Neutrophil (primary cell): ENCODE measurements around the gene FERMT2.

Source experiments
- H3K27ac ChIP-seq: fragments of 200-600 bp; sonication (generic); 2 replicates; pipeline ENCODE4 v1.5.1; 2016; ENCODE audit warnings: mild to moderate bottlenecking, moderate library complexity
- H3K27me3 ChIP-seq: fragments of 200-600 bp; sonication (generic); 2 replicates; pipeline ENCODE4 v1.6.0; 2016; ENCODE audit warnings: mild to moderate bottlenecking
- H3K36me3 ChIP-seq: fragments of 200-600 bp; sonication (generic); 2 replicates; pipeline ENCODE4 v1.5.1; 2017
- H3K4me1 ChIP-seq, 2 experiments: fragments of 200-600 bp in 1 of 2; sonication (generic) in 1 of 2; 1 replicate in 1 of 2; 2 replicates in 1 of 2; pipeline versions ENCODE4 v1.5.1 to v1.6.1; 2013 to 2016; ENCODE audit warnings: low read depth in 1 of 2, low read length in 1 of 2, mild to moderate bottlenecking in 1 of 2, moderate library complexity in 1 of 2; ENCODE audit not compliant: control insufficient read depth in 1 of 2, insufficient read depth in 1 of 2
- H3K4me3 ChIP-seq, 2 experiments: fragments of 200-600 bp in 1 of 2; sonication (generic) in 1 of 2; 1 replicate in 1 of 2; 2 replicates in 1 of 2; pipeline ENCODE4 v1.5.1; 2013 to 2016; ENCODE audit warnings: low read depth in 1 of 2, low read length in 1 of 2, mild to moderate bottlenecking in 1 of 2, moderate library complexity in 1 of 2
- H3K9me3 ChIP-seq: fragments of 200-600 bp; sonication (generic); 2 replicates; pipeline ENCODE4 v1.5.1; 2016
- TF ChIP-seq, protein P1 (sequence below): fragments of 200-600 bp; sonication (generic); IDR thresholded peaks from 2 replicates; pipeline ENCODE4 v1.5.1; 2016; ENCODE audit warnings: antibody characterized with exemption

Gene FERMT2

DNA sequence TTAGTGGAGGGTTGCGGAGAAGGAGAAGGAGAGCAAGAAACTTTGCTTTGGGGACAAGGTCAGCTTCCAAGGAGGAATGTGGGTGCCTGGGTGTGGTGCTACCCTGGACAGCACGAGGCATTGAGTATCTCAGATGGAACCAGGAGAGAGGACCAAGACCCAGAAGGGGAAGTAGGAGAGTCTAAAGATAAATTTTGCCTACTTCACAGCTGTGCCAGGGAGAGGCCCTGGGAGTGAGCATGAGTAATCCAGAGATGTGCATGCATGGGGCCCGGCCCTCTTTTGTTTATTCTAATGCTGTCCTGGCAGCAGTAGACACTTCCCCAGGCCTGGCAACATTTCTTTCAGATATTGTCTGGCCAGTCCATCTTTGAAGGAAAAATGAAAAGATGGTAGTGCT is 110.0 kb downstream of the FERMT2 start:
- no peak overlapping the region for H3K27ac ChIP-seq
- no peaks in the 10 kb centered on the region for H3K4me1 ChIP-seq
- no peaks in the 10 kb centered on the region for H3K9me3 ChIP-seq
- H3K36me3 ChIP-seq: no peaks in the 10 kb centered on the region
- H3K4me3 ChIP-seq: no peak overlapping the region
- TF ChIP-seq, protein P1, sequence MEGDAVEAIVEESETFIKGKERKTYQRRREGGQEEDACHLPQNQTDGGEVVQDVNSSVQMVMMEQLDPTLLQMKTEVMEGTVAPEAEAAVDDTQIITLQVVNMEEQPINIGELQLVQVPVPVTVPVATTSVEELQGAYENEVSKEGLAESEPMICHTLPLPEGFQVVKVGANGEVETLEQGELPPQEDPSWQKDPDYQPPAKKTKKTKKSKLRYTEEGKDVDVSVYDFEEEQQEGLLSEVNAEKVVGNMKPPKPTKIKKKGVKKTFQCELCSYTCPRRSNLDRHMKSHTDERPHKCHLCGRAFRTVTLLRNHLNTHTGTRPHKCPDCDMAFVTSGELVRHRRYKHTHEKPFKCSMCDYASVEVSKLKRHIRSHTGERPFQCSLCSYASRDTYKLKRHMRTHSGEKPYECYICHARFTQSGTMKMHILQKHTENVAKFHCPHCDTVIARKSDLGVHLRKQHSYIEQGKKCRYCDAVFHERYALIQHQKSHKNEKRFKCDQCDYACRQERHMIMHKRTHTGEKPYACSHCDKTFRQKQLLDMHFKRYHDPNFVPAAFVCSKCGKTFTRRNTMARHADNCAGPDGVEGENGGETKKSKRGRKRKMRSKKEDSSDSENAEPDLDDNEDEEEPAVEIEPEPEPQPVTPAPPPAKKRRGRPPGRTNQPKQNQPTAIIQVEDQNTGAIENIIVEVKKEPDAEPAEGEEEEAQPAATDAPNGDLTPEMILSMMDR: no peak
- H3K27me3 ChIP-seq: no peaks in the 10 kb centered on the region

DNA sequence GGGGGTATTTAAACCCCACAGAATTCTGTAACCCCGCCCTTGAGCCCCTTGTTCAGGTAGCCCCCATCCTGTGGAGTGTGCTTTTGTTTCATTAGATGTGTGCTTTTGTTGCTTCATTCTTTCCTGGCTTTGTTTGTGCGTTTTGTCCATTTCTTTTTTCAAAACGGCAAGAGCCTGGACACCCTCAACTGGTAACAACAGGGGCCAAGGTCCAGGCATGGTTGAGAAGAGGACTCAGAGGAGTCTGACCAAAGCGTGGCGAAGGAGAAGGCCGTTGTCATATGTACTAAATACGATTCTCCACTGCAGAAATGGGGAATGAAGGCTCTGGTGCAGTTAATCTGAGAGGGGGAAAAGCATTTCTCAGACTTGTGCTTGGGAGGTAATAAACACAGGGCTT is 113.4 kb downstream of the FERMT2 start:
- Histone ChIP-seq H3K4me1 (no peaks in the 10 kb centered on the region), H3K36me3 (no peaks in the 10 kb centered on the region), H3K4me3 (no peak overlapping the region), H3K27ac (no peak overlapping the region), H3K27me3 (no peaks in the 10 kb centered on the region), H3K9me3 (no peaks in the 10 kb centered on the region)
- TF ChIP-seq, protein P1: no peak

DNA sequence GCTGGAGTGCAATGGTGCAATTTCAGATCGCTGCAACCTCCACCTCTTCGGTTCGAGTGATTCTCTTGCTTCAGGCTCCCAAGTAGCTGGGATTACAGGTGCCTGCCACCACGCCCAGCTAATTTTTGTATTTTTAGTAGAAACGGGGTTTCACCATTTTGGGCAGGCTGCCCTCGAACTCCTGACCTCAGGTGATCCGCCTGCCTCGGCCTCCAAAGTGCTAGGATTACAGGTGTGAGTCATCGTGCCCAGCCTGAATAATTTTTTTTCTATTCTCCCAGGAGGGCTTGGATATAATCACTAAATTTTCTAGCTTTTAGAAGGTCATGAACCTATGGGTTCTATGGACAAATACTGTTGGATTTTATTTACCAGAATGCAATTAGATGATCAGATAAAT is 114.8 kb downstream of the FERMT2 start:
- H3K4me1 ChIP-seq: no peaks in the 10 kb centered on the region
- H3K36me3 ChIP-seq: no peaks in the 10 kb centered on the region
- no peak overlapping the region for H3K27ac ChIP-seq
- TF ChIP-seq, protein P1: no peak
- no peaks in the 10 kb centered on the region for H3K27me3 ChIP-seq
- no peak overlapping the region for H3K4me3 ChIP-seq
- no peaks in the 10 kb centered on the region for H3K9me3 ChIP-seq

DNA sequence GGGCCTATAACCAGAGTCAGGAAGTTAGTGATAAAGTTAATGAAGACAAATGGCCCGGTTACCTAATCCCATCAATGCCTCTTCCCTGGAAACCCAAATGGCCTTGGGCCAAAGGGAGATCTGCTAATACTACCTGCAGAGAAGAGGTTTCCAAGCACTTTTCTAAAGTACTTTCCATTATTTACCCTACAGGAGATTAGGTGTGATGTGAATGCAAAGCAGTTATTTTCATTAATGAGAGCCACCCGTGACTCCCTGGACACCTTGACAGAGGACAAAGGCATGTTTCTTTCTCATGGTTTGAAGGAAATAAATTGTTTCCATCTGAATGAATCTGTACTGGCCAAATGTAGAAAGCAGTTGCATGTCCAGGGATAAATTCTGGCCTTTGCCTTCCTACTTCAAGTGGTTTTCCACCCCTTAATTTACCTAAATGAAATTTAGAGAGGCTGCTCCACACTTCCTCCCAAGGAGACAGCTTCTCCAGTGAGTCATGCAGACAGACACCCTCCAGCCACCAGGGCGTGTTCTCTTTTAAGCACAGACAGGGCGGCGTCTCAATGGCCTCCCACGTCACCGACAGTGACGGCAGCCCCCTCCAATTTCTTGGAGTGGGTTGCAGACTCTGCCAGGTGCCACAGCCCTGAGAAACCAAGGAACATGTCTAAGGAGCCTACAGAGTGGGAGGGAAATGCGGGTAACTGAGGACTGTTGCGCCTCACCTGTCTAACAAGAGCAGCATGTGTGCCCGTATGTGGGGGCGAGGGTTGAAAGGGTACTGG is 115.5 kb downstream of the FERMT2 start:
- no peak overlapping the region for H3K27ac ChIP-seq
- no peaks in the 10 kb centered on the region for H3K4me1 ChIP-seq
- no peak overlapping the region for H3K4me3 ChIP-seq
- no peaks in the 10 kb centered on the region for H3K27me3 ChIP-seq
- no peaks in the 10 kb centered on the region for H3K36me3 ChIP-seq
- TF ChIP-seq, protein P1: no peak
- no peaks in the 10 kb centered on the region for H3K9me3 ChIP-seq

DNA sequence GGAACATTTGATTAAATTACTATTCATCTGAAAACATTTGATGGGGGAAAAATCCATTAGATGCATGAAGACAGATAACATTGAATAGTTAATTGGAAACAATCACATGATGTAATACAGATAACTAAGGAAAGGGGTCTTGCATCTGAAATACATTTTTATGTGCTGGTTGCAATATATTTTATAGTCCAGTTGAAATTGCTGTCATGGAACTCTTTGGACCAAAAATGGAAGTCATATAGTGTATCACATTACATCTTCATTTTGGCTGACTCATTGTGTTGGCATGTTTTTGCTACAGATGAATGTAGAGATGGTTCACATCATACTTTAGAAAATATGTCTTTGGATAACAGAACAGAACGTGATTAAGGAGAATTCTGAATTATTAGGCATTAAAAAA is 116.4 kb downstream of the FERMT2 start:
- Histone ChIP-seq H3K9me3 (no peaks in the 10 kb centered on the region), H3K27ac (no peak overlapping the region), H3K27me3 (no peaks in the 10 kb centered on the region), H3K36me3 (no peaks in the 10 kb centered on the region), H3K4me3 (no peak overlapping the region), H3K4me1 (no peaks in the 10 kb centered on the region)
- TF ChIP-seq, protein P1: no peak
